Lung (tissue), 12 donors: ENCODE results near the gene OOSP3. TPM values are rescaled to one million over a fixed set of nuclear protein-coding genes. Genes with fewer than 3 reads are reported as not detected.

Source experiments
- ATAC-seq: fragments of 200-7000 bp; cut with Tn5 transposase; one replicate; pipeline ENCODE4 v1.9.1; 2020; ENCODE audit warnings: moderate number of reproducible peaks; ENCODE audit not compliant: insufficient read depth, low FRiP score
- DNase-seq, 3 donors: peaks; one replicate each; pipeline ENCODE4 v3.0.0-alpha.2; 2013 to 2017
- H3K27ac ChIP-seq, 2 donors: one replicate each; pipeline ENCODE4 v1.5.1; 2013; ENCODE audit warnings: mild to moderate bottlenecking in 2 of 2, moderate library complexity in 2 of 2, control low read depth in 1 of 2, inconsistent platforms in 1 of 2, low read depth in 1 of 2, low read length in 1 of 2
- H3K27me3 ChIP-seq, 3 donors: one replicate each; pipeline ENCODE4 v1.5.1; 2013; ENCODE audit warnings: low read length in 2 of 3; ENCODE audit not compliant: control insufficient read depth in 3 of 3, insufficient read depth in 3 of 3
- H3K36me3 ChIP-seq, 4 donors: one replicate each; pipeline ENCODE4 v1.5.1; 2013; ENCODE audit warnings: low read length in 4 of 4, mild to moderate bottlenecking in 1 of 4, moderate library complexity in 1 of 4; ENCODE audit not compliant: control insufficient read depth in 4 of 4, insufficient read depth in 4 of 4
- H3K4me1 ChIP-seq, 5 donors: one replicate each; pipeline ENCODE4 v1.5.1; 2013; ENCODE audit warnings: low read length in 5 of 5, mild to moderate bottlenecking in 2 of 5, moderate library complexity in 1 of 5; ENCODE audit not compliant: control insufficient read depth in 5 of 5, insufficient read depth in 5 of 5
- H3K4me3 ChIP-seq: one replicate; pipeline ENCODE4 v1.5.1; 2013; ENCODE audit warnings: mild to moderate bottlenecking, control low read depth, moderate library complexity
- H3K9ac ChIP-seq, 2 donors: one replicate each; pipeline ENCODE4 v1.5.1; 2013; ENCODE audit warnings: low read length in 2 of 2, control low read depth in 1 of 2; ENCODE audit not compliant: insufficient read depth in 1 of 2
- H3K9me3 ChIP-seq, 4 donors: one replicate each; pipeline ENCODE4 v1.5.1; 2013; ENCODE audit warnings: low read length in 3 of 4, mild to moderate bottlenecking in 1 of 4, moderate library complexity in 1 of 4; ENCODE audit not compliant: control insufficient read depth in 4 of 4, insufficient read depth in 3 of 4
- WGBS, 2 donors: extraction: QIAGEN DNeasy Blood & Tissue Kit; methylation state at CpG; one replicate each; pipeline ENCODE4 v1.1.7; 2013; 5-methylcytosine and 5-hydroxymethylcytosine counted together
- polyA plus RNA-seq, 2 donors: library from polyadenylated mRNA; stranded (reverse); fragments of 200-250 nt; gene quantifications; one replicate each; pipeline ENCODE4 v1.2.1, GENCODE V29; 2013
- total RNA-seq, 2 donors: library from RNA; depleted of rRNA in 1 of 2; stranded (reverse); fragments of >200 nt in 1 of 2; gene quantifications; one replicate each; pipeline ENCODE4 v1.2.1, GENCODE V29; 2014 to 2021
- TF ChIP-seq, protein P1 (sequence below): IDR thresholded peaks from 2 replicates; pipeline ENCODE4 v1.5.1; 2012; ENCODE audit warnings: mild to moderate bottlenecking; ENCODE audit errors: control extremely low read depth, extremely low read depth
- donor health status: control.
- donor health status: control.
- donor health status: Bipolar disorder and iron deficiency.
- donor health status: healthy.
- donor health status: DM: yes; HTN: yes; CAD: no.

OOSP3 gene
- total and polyA plus RNA-seq, 4 donors = 0.08 to 0.14 TPM; not detected in 2

DNA sequence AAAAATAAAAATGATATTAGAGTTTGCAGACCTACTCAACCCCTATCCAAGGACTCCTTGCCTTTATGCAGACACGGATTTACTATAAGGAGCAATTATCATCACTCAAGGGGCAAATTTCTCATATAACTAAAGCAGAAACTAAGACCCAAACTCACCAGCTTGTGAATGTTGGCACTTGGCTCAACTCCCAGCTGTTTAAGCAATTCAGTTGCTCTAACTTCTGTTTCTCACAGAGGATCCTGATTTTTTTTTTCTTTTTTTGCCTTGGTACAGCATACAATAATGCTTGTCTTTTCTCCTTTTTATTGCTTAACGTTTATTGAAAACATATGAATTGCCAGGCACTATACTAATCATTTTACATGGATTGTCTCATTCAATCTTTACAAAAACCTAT, 23.7 kb upstream of the OOSP3 start:
- WGBS, 2 donors = 51 to 59% methylated on average over 2 of the region's 2 CpGs
- no peaks in the 10 kb centered on the region for H3K27me3 ChIP-seq
- no peak overlapping the region for H3K4me3 ChIP-seq
- H3K9ac ChIP-seq = no peak overlapping the region
- no peaks in the 10 kb centered on the region for H3K4me1 ChIP-seq
- H3K27ac ChIP-seq = no peak overlapping the region
- ATAC-seq (no peak), DNase-seq (peak in 1 of 3 donors; percentile 5)
- no peaks in the 10 kb centered on the region for H3K36me3 ChIP-seq
- no peaks in the 10 kb centered on the region for H3K9me3 ChIP-seq
- TF ChIP-seq, protein P1, sequence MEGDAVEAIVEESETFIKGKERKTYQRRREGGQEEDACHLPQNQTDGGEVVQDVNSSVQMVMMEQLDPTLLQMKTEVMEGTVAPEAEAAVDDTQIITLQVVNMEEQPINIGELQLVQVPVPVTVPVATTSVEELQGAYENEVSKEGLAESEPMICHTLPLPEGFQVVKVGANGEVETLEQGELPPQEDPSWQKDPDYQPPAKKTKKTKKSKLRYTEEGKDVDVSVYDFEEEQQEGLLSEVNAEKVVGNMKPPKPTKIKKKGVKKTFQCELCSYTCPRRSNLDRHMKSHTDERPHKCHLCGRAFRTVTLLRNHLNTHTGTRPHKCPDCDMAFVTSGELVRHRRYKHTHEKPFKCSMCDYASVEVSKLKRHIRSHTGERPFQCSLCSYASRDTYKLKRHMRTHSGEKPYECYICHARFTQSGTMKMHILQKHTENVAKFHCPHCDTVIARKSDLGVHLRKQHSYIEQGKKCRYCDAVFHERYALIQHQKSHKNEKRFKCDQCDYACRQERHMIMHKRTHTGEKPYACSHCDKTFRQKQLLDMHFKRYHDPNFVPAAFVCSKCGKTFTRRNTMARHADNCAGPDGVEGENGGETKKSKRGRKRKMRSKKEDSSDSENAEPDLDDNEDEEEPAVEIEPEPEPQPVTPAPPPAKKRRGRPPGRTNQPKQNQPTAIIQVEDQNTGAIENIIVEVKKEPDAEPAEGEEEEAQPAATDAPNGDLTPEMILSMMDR = no peak

DNA sequence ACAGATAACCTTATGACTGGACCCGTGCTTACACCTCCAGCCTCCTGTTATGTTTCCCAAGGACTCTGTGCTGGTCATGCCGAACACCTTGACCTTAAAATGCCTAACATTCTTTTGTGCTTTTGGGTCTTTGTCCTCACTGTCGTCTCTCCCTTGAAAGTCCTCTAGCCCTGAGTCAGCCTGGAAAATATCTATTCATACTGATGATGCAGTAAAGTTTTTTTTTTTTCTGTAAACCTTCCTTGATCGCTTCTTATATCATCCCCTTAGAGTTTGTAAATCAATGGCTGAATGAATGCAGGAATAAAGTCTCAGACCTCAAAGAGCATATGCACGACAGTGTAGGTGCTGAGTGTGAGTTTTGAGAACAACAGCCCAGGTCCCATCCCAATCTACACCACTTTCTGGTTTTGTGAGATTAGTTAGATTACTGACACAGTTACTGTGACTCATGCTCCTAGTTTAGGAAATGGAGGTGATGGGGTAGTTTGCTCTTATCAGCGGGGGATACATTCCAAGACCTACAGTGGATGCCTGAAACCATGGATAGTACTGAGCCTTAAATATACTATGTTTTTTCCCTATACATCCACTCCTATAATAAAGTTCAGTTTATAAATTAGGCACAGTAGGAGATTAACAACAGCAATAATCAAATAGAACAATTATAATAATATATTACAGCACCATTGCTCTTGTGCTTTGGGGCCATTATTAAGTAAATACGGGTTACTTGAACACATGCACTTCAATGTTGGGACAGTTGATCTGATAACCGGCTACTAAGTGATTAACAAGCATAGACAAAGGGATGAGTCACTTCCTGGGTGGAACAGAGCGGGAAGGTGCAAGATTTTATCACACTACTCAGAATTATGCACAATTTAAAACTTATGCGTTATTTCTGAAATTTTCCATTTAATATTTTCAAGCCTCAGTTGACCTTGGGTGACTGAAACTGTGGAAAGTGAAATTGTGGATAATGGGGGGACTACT, 20.8 kb upstream of the OOSP3 start:
- no peak for ATAC-seq
- no peaks in the 10 kb centered on the region for H3K4me1 ChIP-seq
- DNase-seq = no peak
- H3K27ac ChIP-seq = no peak overlapping the region
- no peaks in the 10 kb centered on the region for H3K27me3 ChIP-seq
- 66 to 72% methylated on average over 10 of the region's 10 CpGs for WGBS, 2 donors
- H3K9ac ChIP-seq = no peak overlapping the region
- H3K36me3 ChIP-seq = no peaks in the 10 kb centered on the region
- TF ChIP-seq, protein P1 = no peak
- H3K4me3 ChIP-seq = no peak overlapping the region
- H3K9me3 ChIP-seq = no peaks in the 10 kb centered on the region

DNA sequence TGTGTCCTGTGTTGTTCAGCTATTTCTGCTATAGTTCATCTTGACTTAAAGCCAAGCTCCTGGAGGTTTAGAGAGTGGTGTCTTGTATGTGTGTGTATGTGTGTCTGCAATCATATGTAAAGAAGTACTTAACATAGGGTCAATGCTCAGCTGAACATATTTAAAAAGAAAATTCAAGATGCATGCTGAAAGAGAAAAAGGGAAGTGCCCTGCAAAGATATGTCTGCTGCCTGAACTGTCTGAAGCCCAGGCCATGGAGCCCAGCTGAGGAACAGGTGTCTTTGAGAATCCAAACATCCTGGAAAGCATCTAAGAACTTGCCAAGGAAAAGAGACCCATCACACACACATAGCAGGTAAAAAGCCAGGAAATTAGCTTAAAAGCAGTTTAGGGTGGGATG, 18.9 kb upstream of the OOSP3 start:
- no peaks in the 10 kb centered on the region for H3K4me1 ChIP-seq
- TF ChIP-seq, protein P1 = no peak
- no peak overlapping the region for H3K9ac ChIP-seq
- ATAC-seq = no peak
- no peak overlapping the region for H3K27ac ChIP-seq
- H3K9me3 ChIP-seq = no peaks in the 10 kb centered on the region
- no peaks in the 10 kb centered on the region for H3K36me3 ChIP-seq
- DNase-seq = no peak
- no peak overlapping the region for H3K4me3 ChIP-seq
- no peaks in the 10 kb centered on the region for H3K27me3 ChIP-seq
